Activated naive CD4-positive, alpha-beta T cell treated with anti-CD3 and anti-CD28 coated beads, Interleukin-2, amount 50 U/mL, for 24 hours (primary cell): ENCODE results near the gene SMARCB1.

Source experiments
- H3K27ac Mint-ChIP-seq: one replicate; pipeline ENCODE4 v1.8.0; 2021; ENCODE audit warnings: mild to moderate bottlenecking, mixed read lengths
- H3K27me3 Mint-ChIP-seq: one replicate; pipeline ENCODE4 v1.8.0; 2021; ENCODE audit warnings: mixed read lengths
- H3K36me3 Mint-ChIP-seq: one replicate; pipeline ENCODE4 v1.8.0; 2021; ENCODE audit warnings: mixed read lengths
- H3K4me1 Mint-ChIP-seq: one replicate; pipeline ENCODE4 v1.8.0; 2021; ENCODE audit warnings: mixed read lengths
- H3K4me3 Mint-ChIP-seq: one replicate; pipeline ENCODE4 v1.8.0; 2021; ENCODE audit warnings: mild to moderate bottlenecking, mixed read lengths
- H3K9me3 Mint-ChIP-seq: one replicate; pipeline ENCODE4 v1.8.0; 2021; ENCODE audit warnings: mixed read lengths

SMARCB1 gene

GRCh38 chr22:23786752-23787599, at the start of gene SMARCB1:
TSS of gene SMARCB1 (plus strand) at chr22:23786966. CDS start at chr22:23787170, 204 bp downstream.
- Mint-ChIP-seq H3K36me3 (no peaks in the 10 kb centered on the region), H3K4me1 (peaks cover 44% of the 10 kb centered on the region)

GRCh38 chr22:23737696-23738095, 49.1 kb upstream of the SMARCB1 start:
- H3K36me3 Mint-ChIP-seq: no peaks in the 10 kb centered on the region

More at GRCh38 chr22:23786752-23787599, at the start of gene SMARCB1:
- Mint-ChIP-seq H3K4me3 (peak within 1 kb of the TSS; percentile 91), H3K9me3 (no peaks in the 10 kb centered on the region), H3K27ac (peak within 1 kb of the TSS; percentile 96), H3K27me3 (no peaks in the 10 kb centered on the region)

GRCh38 chr22:23742505-23743264, 44.1 kb upstream of the SMARCB1 start:
- H3K27ac Mint-ChIP-seq: no peak overlapping the region
- H3K4me1 Mint-ChIP-seq: no peaks in the 10 kb centered on the region
- H3K36me3 Mint-ChIP-seq: peaks cover 24% of the 10 kb centered on the region
- no peaks in the 10 kb centered on the region for H3K27me3 Mint-ChIP-seq
- no peaks in the 10 kb centered on the region for H3K9me3 Mint-ChIP-seq
- no peak overlapping the region for H3K4me3 Mint-ChIP-seq

More at GRCh38 chr22:23737696-23738095, 49.1 kb upstream of the SMARCB1 start:
- H3K4me1 Mint-ChIP-seq: no peaks in the 10 kb centered on the region
- H3K27me3 Mint-ChIP-seq: no peaks in the 10 kb centered on the region
- H3K4me3 Mint-ChIP-seq: no peak overlapping the region
- no peaks in the 10 kb centered on the region for H3K9me3 Mint-ChIP-seq
- H3K27ac Mint-ChIP-seq: no peak overlapping the region

- peaks cover 24% of the 10 kb centered on the region for H3K36me3 Mint-ChIP-seq
- H3K4me3 Mint-ChIP-seq: no peak overlapping the region
- H3K27ac Mint-ChIP-seq: no peak overlapping the region
- H3K9me3 Mint-ChIP-seq: no peaks in the 10 kb centered on the region
- no peaks in the 10 kb centered on the region for H3K4me1 Mint-ChIP-seq
- H3K27me3 Mint-ChIP-seq: no peaks in the 10 kb centered on the region
Measured at GRCh38 chr22:23743303-23743705, 43.5 kb upstream of the SMARCB1 start.

- Mint-ChIP-seq H3K27me3 (no peaks in the 10 kb centered on the region), H3K4me3 (no peak overlapping the region), H3K4me1 (no peaks in the 10 kb centered on the region), H3K9me3 (no peaks in the 10 kb centered on the region), H3K27ac (no peak overlapping the region), H3K36me3 (peaks cover 24% of the 10 kb centered on the region)
Measured at GRCh38 chr22:23744001-23744400, 42.8 kb upstream of the SMARCB1 start.

GRCh38 chr22:23744485-23744884, 42.3 kb upstream of the SMARCB1 start:
- Mint-ChIP-seq H3K4me3 (no peak overlapping the region), H3K27me3 (no peaks in the 10 kb centered on the region), H3K4me1 (no peaks in the 10 kb centered on the region), H3K27ac (no peak overlapping the region), H3K36me3 (peaks cover 24% of the 10 kb centered on the region), H3K9me3 (no peaks in the 10 kb centered on the region)

GRCh38 chr22:23745791-23746190, 41.0 kb upstream of the SMARCB1 start:
- Mint-ChIP-seq H3K27ac (no peak overlapping the region), H3K36me3 (peaks cover 24% of the 10 kb centered on the region), H3K9me3 (no peaks in the 10 kb centered on the region), H3K27me3 (no peaks in the 10 kb centered on the region), H3K4me1 (peaks cover 11% of the 10 kb centered on the region), H3K4me3 (no peak overlapping the region)

- H3K4me1 Mint-ChIP-seq: peaks cover 11% of the 10 kb centered on the region
- no peaks in the 10 kb centered on the region for H3K27me3 Mint-ChIP-seq
- H3K4me3 Mint-ChIP-seq: peak overlapping the region; percentile 86
- H3K36me3 Mint-ChIP-seq: peaks cover 9% of the 10 kb centered on the region
- no peaks in the 10 kb centered on the region for H3K9me3 Mint-ChIP-seq
- H3K27ac Mint-ChIP-seq: no peak overlapping the region
Measured at GRCh38 chr22:23749841-23750301, 36.9 kb upstream of the SMARCB1 start.

- peaks cover 11% of the 10 kb centered on the region for H3K4me1 Mint-ChIP-seq
- H3K9me3 Mint-ChIP-seq: no peaks in the 10 kb centered on the region
- peak overlapping the region; percentile 81 for H3K27ac Mint-ChIP-seq
- H3K36me3 Mint-ChIP-seq: peaks cover 5% of the 10 kb centered on the region
- H3K4me3 Mint-ChIP-seq: peak overlapping the region; percentile 86
- H3K27me3 Mint-ChIP-seq: no peaks in the 10 kb centered on the region
Measured at GRCh38 chr22:23750367-23750713, 36.4 kb upstream of the SMARCB1 start.

GRCh38 chr22:23750714-23751440, 35.9 kb upstream of the SMARCB1 start, which contains the start of gene ZNF70:
TSS of gene ZNF70 (minus strand) at chr22:23751112. CDS start at chr22:23745140, 5,972 bp downstream.
- peak within 1 kb of the TSS; percentile 81 for H3K27ac Mint-ChIP-seq
- H3K27me3 Mint-ChIP-seq: no peaks in the 10 kb centered on the region
- H3K4me3 Mint-ChIP-seq: peak within 1 kb of the TSS; percentile 86
- H3K9me3 Mint-ChIP-seq: no peaks in the 10 kb centered on the region
- peaks cover 11% of the 10 kb centered on the region for H3K4me1 Mint-ChIP-seq
- peaks cover 4% of the 10 kb centered on the region for H3K36me3 Mint-ChIP-seq

GRCh38 chr22:23751441-23751996, 35.2 kb upstream of the SMARCB1 start:
- H3K4me1 Mint-ChIP-seq: peaks cover 11% of the 10 kb centered on the region
- peaks cover 3% of the 10 kb centered on the region for H3K36me3 Mint-ChIP-seq

GRCh38 chr22:23752090-23752691, 34.6 kb upstream of the SMARCB1 start:
- no peaks in the 10 kb centered on the region for H3K27me3 Mint-ChIP-seq
- H3K4me3 Mint-ChIP-seq: peak overlapping the region; percentile 66
- no peak overlapping the region for H3K27ac Mint-ChIP-seq
- H3K9me3 Mint-ChIP-seq: no peaks in the 10 kb centered on the region
- no peaks in the 10 kb centered on the region for H3K36me3 Mint-ChIP-seq
- peaks cover 11% of the 10 kb centered on the region for H3K4me1 Mint-ChIP-seq

More at GRCh38 chr22:23751441-23751996, 35.2 kb upstream of the SMARCB1 start:
- Mint-ChIP-seq H3K4me3 (peak overlapping the region; percentile 60), H3K27me3 (no peaks in the 10 kb centered on the region), H3K27ac (peak overlapping the region; percentile 46), H3K9me3 (no peaks in the 10 kb centered on the region)

- H3K4me3 Mint-ChIP-seq: peak overlapping the region; percentile 30
- peaks cover 11% of the 10 kb centered on the region for H3K4me1 Mint-ChIP-seq
- no peaks in the 10 kb centered on the region for H3K36me3 Mint-ChIP-seq
- H3K9me3 Mint-ChIP-seq: no peaks in the 10 kb centered on the region
- no peaks in the 10 kb centered on the region for H3K27me3 Mint-ChIP-seq
- no peak overlapping the region for H3K27ac Mint-ChIP-seq
Measured at GRCh38 chr22:23752750-23753149, 34.0 kb upstream of the SMARCB1 start.

GRCh38 chr22:23753385-23753784, 33.4 kb upstream of the SMARCB1 start:
- no peak overlapping the region for H3K27ac Mint-ChIP-seq
- H3K27me3 Mint-ChIP-seq: no peaks in the 10 kb centered on the region
- H3K9me3 Mint-ChIP-seq: no peaks in the 10 kb centered on the region
- peaks cover 11% of the 10 kb centered on the region for H3K4me1 Mint-ChIP-seq
- H3K4me3 Mint-ChIP-seq: no peak overlapping the region
- H3K36me3 Mint-ChIP-seq: no peaks in the 10 kb centered on the region
